ENCODE data around the gene TNNT3. TPM values are rescaled to one million over a fixed set of nuclear protein-coding genes. Genes with fewer than 3 reads are reported as not detected.

TNNT3 gene
- total RNA-seq, 1 experiment from 2014 or later = not detected

DNA sequence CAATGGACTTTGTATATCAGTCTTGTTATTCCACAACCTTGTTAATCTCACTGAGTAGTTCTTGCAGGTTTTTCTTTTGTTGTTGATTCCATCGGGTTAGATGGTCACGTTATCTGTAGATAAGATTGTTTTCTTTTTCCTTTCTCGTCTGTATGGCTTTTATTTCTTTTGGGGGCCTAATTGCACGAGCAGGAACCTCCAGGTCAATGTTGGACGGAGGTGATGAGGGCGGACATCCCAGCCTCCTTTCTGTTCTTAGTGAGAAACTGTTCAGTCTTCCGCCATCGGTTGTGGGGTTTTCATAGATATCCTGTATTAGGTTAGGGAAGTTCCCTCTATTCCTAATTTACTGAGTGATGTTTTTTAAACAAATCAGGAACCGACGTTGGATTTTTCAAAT is 23.0 kb upstream of the TNNT3 start:
- Mint-ChIP-seq H3K4me3 (ENCODE audit: low read depth, unreplicated experiment) (no peak overlapping the region), H3K27me3 (ENCODE audit: unreplicated experiment) (peaks cover 82% of the 10 kb centered on the region), H3K36me3 (ENCODE audit: insufficient read depth, unreplicated experiment) (no peaks in the 10 kb centered on the region), H3K4me1 (ENCODE audit: low read depth, unreplicated experiment) (no peaks in the 10 kb centered on the region), H3K27ac (ENCODE audit: unreplicated experiment) (no peak overlapping the region), H3K9me3 (ENCODE audit: low read depth, unreplicated experiment) (peaks cover 2% of the 10 kb centered on the region)
- TF ChIP-seq, protein P1, sequence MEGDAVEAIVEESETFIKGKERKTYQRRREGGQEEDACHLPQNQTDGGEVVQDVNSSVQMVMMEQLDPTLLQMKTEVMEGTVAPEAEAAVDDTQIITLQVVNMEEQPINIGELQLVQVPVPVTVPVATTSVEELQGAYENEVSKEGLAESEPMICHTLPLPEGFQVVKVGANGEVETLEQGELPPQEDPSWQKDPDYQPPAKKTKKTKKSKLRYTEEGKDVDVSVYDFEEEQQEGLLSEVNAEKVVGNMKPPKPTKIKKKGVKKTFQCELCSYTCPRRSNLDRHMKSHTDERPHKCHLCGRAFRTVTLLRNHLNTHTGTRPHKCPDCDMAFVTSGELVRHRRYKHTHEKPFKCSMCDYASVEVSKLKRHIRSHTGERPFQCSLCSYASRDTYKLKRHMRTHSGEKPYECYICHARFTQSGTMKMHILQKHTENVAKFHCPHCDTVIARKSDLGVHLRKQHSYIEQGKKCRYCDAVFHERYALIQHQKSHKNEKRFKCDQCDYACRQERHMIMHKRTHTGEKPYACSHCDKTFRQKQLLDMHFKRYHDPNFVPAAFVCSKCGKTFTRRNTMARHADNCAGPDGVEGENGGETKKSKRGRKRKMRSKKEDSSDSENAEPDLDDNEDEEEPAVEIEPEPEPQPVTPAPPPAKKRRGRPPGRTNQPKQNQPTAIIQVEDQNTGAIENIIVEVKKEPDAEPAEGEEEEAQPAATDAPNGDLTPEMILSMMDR (IDR thresholded peaks at IDR 0.05; ENCODE audit: unreplicated experiment) = no peak
- intact Hi-C loops (cut with micrococcal nuclease; ENCODE audit: unreplicated experiment) = no loop called here
- DNase-seq = no peak
- no TSS peak for BruUV-seq (replicated peaks)
- CTCF ChIA-PET = interaction anchor here (0.7 kb wide), 1 partner anchor 318 kb away, joined by 3 read pairs; no protein-coding TSS in a partner anchor

DNA sequence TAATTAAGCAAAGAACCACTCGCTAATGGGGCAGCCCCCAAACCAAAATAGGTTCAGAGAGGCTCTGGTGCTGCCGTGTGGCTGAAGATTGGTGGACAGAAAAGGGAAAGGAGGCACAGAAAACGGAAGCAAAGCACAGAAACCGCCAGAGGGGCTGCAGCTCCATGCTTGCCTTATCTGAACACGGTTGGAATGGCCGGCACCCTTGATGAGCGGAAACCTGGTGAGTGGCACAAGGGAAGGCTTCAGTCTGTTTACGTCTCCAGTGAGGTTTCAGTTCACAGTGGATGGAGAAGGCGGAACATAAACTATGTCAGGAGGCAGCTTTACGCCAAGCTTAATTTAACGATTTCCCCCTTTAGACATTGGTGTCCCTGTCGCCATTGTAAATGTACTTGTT is 22.6 kb upstream of the TNNT3 start:
- Mint-ChIP-seq H3K27ac (ENCODE audit: unreplicated experiment) (no peak overlapping the region), H3K4me3 (ENCODE audit: low read depth, unreplicated experiment) (no peak overlapping the region), H3K9me3 (ENCODE audit: low read depth, unreplicated experiment) (peaks cover 2% of the 10 kb centered on the region), H3K4me1 (ENCODE audit: low read depth, unreplicated experiment) (no peaks in the 10 kb centered on the region), H3K27me3 (ENCODE audit: unreplicated experiment) (peaks cover 86% of the 10 kb centered on the region), H3K36me3 (ENCODE audit: insufficient read depth, unreplicated experiment) (no peaks in the 10 kb centered on the region)
- intact Hi-C loops (cut with micrococcal nuclease; ENCODE audit: unreplicated experiment) = no loop called here
- no peak for DNase-seq
- TF ChIP-seq, protein P1 (IDR thresholded peaks at IDR 0.05; ENCODE audit: unreplicated experiment) = no peak
- CTCF ChIA-PET = no interaction called here
- BruUV-seq (replicated peaks) = no TSS peak

DNA sequence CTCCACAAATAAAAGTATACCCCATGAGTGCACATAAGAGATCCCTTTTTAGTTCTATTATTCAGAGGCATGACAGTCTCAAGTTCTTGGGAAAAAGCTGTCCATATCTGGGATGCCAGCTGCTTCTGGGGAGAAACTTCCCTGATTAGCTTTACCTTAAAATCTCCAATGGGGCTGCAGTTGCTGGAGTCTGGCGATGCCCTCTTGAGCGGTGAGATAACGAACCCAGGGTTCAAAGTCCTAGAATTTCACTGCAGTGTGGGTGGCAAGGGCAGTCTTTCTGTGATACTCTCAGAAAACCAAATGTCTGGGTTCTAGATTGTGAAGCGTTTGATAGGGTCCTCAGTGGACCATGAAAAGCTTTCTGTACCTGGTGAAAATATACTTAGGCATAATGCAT is 20.4 kb upstream of the TNNT3 start:
- intact Hi-C loops (cut with micrococcal nuclease; ENCODE audit: unreplicated experiment) = no loop called here

DNA sequence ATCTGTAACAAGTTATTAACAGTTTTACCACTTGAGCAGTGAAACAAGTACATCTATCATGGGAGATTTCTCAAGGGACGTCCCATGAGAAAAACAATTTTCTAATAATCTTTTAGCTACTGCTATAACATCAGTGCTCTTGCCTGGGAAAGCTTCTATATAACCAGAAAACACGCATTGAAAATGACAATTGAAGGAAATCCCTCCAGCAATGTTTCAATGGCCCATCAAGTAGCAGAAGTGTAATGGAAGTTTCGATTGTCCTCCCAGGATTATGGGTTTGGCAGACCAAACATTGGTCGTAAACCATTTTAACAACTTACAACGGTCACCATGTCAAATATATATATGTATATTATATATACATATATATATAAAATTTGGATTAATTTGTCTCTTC is 19.8 kb upstream of the TNNT3 start:
- Mint-ChIP-seq H3K9me3 (ENCODE audit: low read depth, unreplicated experiment) (no peaks in the 10 kb centered on the region), H3K4me3 (ENCODE audit: low read depth, unreplicated experiment) (no peak overlapping the region), H3K36me3 (ENCODE audit: insufficient read depth, unreplicated experiment) (no peaks in the 10 kb centered on the region), H3K27me3 (ENCODE audit: unreplicated experiment) (peaks cover 67% of the 10 kb centered on the region), H3K4me1 (ENCODE audit: low read depth, unreplicated experiment) (no peaks in the 10 kb centered on the region), H3K27ac (ENCODE audit: unreplicated experiment) (no peak overlapping the region)
- intact Hi-C loops (cut with micrococcal nuclease; ENCODE audit: unreplicated experiment) = no loop called here
- BruUV-seq (replicated peaks) = no TSS peak
- TF ChIP-seq, protein P1 (IDR thresholded peaks at IDR 0.05; ENCODE audit: unreplicated experiment) = no peak
- CTCF ChIA-PET = no interaction called here
- no peak for DNase-seq

More for the DNA sequence above, 20.4 kb upstream of the TNNT3 start:
- no peaks in the 10 kb centered on the region for H3K9me3 Mint-ChIP-seq (ENCODE audit: low read depth, unreplicated experiment)
- no peaks in the 10 kb centered on the region for H3K36me3 Mint-ChIP-seq (ENCODE audit: insufficient read depth, unreplicated experiment)
- peaks cover 67% of the 10 kb centered on the region for H3K27me3 Mint-ChIP-seq (ENCODE audit: unreplicated experiment)
- H3K4me1 Mint-ChIP-seq (ENCODE audit: low read depth, unreplicated experiment) = no peaks in the 10 kb centered on the region
- CTCF ChIA-PET = no interaction called here
- no TSS peak for BruUV-seq (replicated peaks)
- H3K4me3 Mint-ChIP-seq (ENCODE audit: low read depth, unreplicated experiment) = no peak overlapping the region
- no peak for DNase-seq
- no peak overlapping the region for H3K27ac Mint-ChIP-seq (ENCODE audit: unreplicated experiment)
- TF ChIP-seq, protein P1 (IDR thresholded peaks at IDR 0.05; ENCODE audit: unreplicated experiment) = no peak
